C4-2B (cell line): Measurements from ENCODE around the gene MVB12B.
"Not testable (repeated sequence)": the region's sequence is repeated elsewhere in the genome, so short reads cannot be mapped to it uniquely, and the experiment has no call there.

Experiments used
- H3K27ac ChIP-seq: fragments of 450-650 bp; 2 replicates; pipeline ENCODE4 v1.5.1; 2017
- CTCF ChIP-seq: fragments of 450-650 bp; conservative IDR thresholded peaks from 2 replicates; pipeline ENCODE4 v1.5.1; 2017; ENCODE audit warnings: mild to moderate bottlenecking
- ZFX ChIP-seq: fragments of 450-650 bp; IDR thresholded peaks from 2 replicates; pipeline ENCODE4 v1.6.1; 2017

MVB12B gene

GRCh38 chr9:126475933-126476555, 149.4 kb downstream of the MVB12B start:
- no peak overlapping the region for H3K27ac ChIP-seq
- TF ChIP-seq ZFX (no peak), CTCF (no peak)

GRCh38 chr9:126477432-126477831, 150.8 kb downstream of the MVB12B start:
- not testable (repeated sequence) for H3K27ac ChIP-seq

GRCh38 chr9:126478216-126478981, 151.8 kb downstream of the MVB12B start:
- H3K27ac ChIP-seq = no peak overlapping the region
- TF ChIP-seq CTCF (no peak), ZFX (no peak)

- TF ChIP-seq ZFX (no peak), CTCF (no peak)
- H3K27ac ChIP-seq = no peak overlapping the region
Measured at GRCh38 chr9:126479515-126479914, 152.9 kb downstream of the MVB12B start.

GRCh38 chr9:126480813-126481212, 154.2 kb downstream of the MVB12B start:
- H3K27ac ChIP-seq = no peak overlapping the region
- TF ChIP-seq CTCF (no peak), ZFX (no peak)

GRCh38 chr9:126481862-126482261, 155.2 kb downstream of the MVB12B start:
- H3K27ac ChIP-seq = no peak overlapping the region
- TF ChIP-seq ZFX (no peak), CTCF (no peak)

- H3K27ac ChIP-seq = no peak overlapping the region
- TF ChIP-seq CTCF (no peak), ZFX (no peak)
Measured at GRCh38 chr9:126482361-126483044, 155.9 kb downstream of the MVB12B start.
